Panc1 (cell line): ENCODE measurements around the gene ZNF200.

Experiments used
- CTCF ChIP-seq: fragments of 450-650 bp; IDR thresholded peaks from 2 replicates; pipeline ENCODE4 v1.5.1; 2017; ENCODE audit warnings: mild to moderate bottlenecking
- POLR2AphosphoS5 ChIP-seq: IDR thresholded peaks from 2 replicates; pipeline ENCODE4 v1.6.1; 2012; ENCODE audit warnings: mild to moderate bottlenecking, low read depth, low read length, moderate library complexity
- SIN3A ChIP-seq: IDR thresholded peaks from 2 replicates; pipeline ENCODE4 v1.6.1; 2012; ENCODE audit warnings: low read depth, mild to moderate bottlenecking, low read length, moderate library complexity, borderline replicate concordance; ENCODE audit not compliant: insufficient read depth

GRCh38 chr16:3256866-3257465 is 22.0 kb upstream of the ZNF200 start:
- no peak for TF ChIP-seq CTCF
- no peak for TF ChIP-seq SIN3A
- TF ChIP-seq POLR2AphosphoS5, result no peak
